ENCODE data around the gene ADAM12. TPM values are rescaled to one million over a fixed set of nuclear protein-coding genes. Genes with fewer than 3 reads are reported as not detected.

The ADAM12 gene
- total RNA-seq, 4 donors from 2014 or later: 0.19 to 2.6 (median 1.5) TPM

- H3K27me3 ChIP-seq: no peaks in the 10 kb centered on the region
- H3K36me3 ChIP-seq: no peaks in the 10 kb centered on the region
- peaks cover 9% of the 10 kb centered on the region for H3K4me1 ChIP-seq
- TF ChIP-seq CTCF (IDR thresholded peaks at IDR 0.05): no peak
- TF ChIP-seq POLR2A (IDR thresholded peaks at IDR 0.05): no peak
- no peak for TF ChIP-seq EP300 (IDR thresholded peaks at IDR 0.05)
- TF ChIP-seq POLR2AphosphoS5 (IDR thresholded peaks at IDR 0.05): no peak
- H3K9me3 ChIP-seq: no peaks in the 10 kb centered on the region
- H3K4me3 ChIP-seq: no peak overlapping the region
- no peak for DNase-seq (ENCODE audit: low spot score in 2 of 2)
- H3K27ac ChIP-seq: no peak overlapping the region
- WGBS: 65% methylated on average over 8 of the region's 8 CpGs
Measured at GRCh38 chr10:126229686-126230085, 158.6 kb downstream of the ADAM12 start.

- peaks cover 9% of the 10 kb centered on the region for H3K4me1 ChIP-seq
- H3K4me3 ChIP-seq: no peak overlapping the region
- 91% methylated on average over 2 of the region's 2 CpGs for WGBS
- no peaks in the 10 kb centered on the region for H3K36me3 ChIP-seq
- H3K27ac ChIP-seq: no peak overlapping the region
- no peak for DNase-seq (ENCODE audit: low spot score in 2 of 2)
- H3K27me3 ChIP-seq: no peaks in the 10 kb centered on the region
- no peak for TF ChIP-seq POLR2A (IDR thresholded peaks at IDR 0.05)
- TF ChIP-seq CTCF (IDR thresholded peaks at IDR 0.05): no peak
- no peak for TF ChIP-seq EP300 (IDR thresholded peaks at IDR 0.05)
- no peak for TF ChIP-seq POLR2AphosphoS5 (IDR thresholded peaks at IDR 0.05)
- no peaks in the 10 kb centered on the region for H3K9me3 ChIP-seq
Measured at GRCh38 chr10:126227762-126228134, 160.5 kb downstream of the ADAM12 start.

GRCh38 chr10:126226988-126227761, 161.1 kb downstream of the ADAM12 start:
- no peak for TF ChIP-seq CTCF (IDR thresholded peaks at IDR 0.05)
- TF ChIP-seq POLR2AphosphoS5 (IDR thresholded peaks at IDR 0.05): no peak
- TF ChIP-seq EP300 (IDR thresholded peaks at IDR 0.05): no peak
- TF ChIP-seq POLR2A (IDR thresholded peaks at IDR 0.05): no peak
- 87% methylated on average over 10 of the region's 10 CpGs for WGBS
- Histone ChIP-seq H3K4me1 (peaks cover 11% of the 10 kb centered on the region), H3K4me3 (no peak overlapping the region), H3K36me3 (no peaks in the 10 kb centered on the region), H3K27me3 (no peaks in the 10 kb centered on the region), H3K27ac (no peak overlapping the region), H3K9me3 (no peaks in the 10 kb centered on the region)
- DNase-seq (ENCODE audit: low spot score in 2 of 2): no peak

- DNase-seq (ENCODE audit: low spot score in 2 of 2): no peak
- Histone ChIP-seq H3K36me3 (no peaks in the 10 kb centered on the region), H3K27ac (no peak overlapping the region), H3K9me3 (no peaks in the 10 kb centered on the region), H3K4me1 (peaks cover 11% of the 10 kb centered on the region), H3K4me3 (no peak overlapping the region), H3K27me3 (no peaks in the 10 kb centered on the region)
- TF ChIP-seq POLR2A (IDR thresholded peaks at IDR 0.05): no peak
- no peak for TF ChIP-seq CTCF (IDR thresholded peaks at IDR 0.05)
- no peak for TF ChIP-seq EP300 (IDR thresholded peaks at IDR 0.05)
- TF ChIP-seq POLR2AphosphoS5 (IDR thresholded peaks at IDR 0.05): no peak
- WGBS: 51% methylated on average over 8 of the region's 9 CpGs
Measured at GRCh38 chr10:126226205-126226604, 162.1 kb downstream of the ADAM12 start.

GRCh38 chr10:126225672-126226008, 162.6 kb downstream of the ADAM12 start:
- no peak for DNase-seq (ENCODE audit: low spot score in 2 of 2)
- H3K4me3 ChIP-seq: no peak overlapping the region
- TF ChIP-seq POLR2AphosphoS5 (IDR thresholded peaks at IDR 0.05) (no peak), POLR2A (IDR thresholded peaks at IDR 0.05) (no peak), CTCF (IDR thresholded peaks at IDR 0.05) (no peak), EP300 (IDR thresholded peaks at IDR 0.05) (no peak)
- no peaks in the 10 kb centered on the region for H3K27me3 ChIP-seq
- no peak overlapping the region for H3K27ac ChIP-seq
- WGBS: 38% methylated on average over 9 of the region's 9 CpGs
- H3K4me1 ChIP-seq: peaks cover 11% of the 10 kb centered on the region
- no peaks in the 10 kb centered on the region for H3K36me3 ChIP-seq
- H3K9me3 ChIP-seq: no peaks in the 10 kb centered on the region

Measured in suprapubic skin (tissue), 4 donors.